ENCODE data around the gene POU2AF1.

POU2AF1 gene

DNA sequence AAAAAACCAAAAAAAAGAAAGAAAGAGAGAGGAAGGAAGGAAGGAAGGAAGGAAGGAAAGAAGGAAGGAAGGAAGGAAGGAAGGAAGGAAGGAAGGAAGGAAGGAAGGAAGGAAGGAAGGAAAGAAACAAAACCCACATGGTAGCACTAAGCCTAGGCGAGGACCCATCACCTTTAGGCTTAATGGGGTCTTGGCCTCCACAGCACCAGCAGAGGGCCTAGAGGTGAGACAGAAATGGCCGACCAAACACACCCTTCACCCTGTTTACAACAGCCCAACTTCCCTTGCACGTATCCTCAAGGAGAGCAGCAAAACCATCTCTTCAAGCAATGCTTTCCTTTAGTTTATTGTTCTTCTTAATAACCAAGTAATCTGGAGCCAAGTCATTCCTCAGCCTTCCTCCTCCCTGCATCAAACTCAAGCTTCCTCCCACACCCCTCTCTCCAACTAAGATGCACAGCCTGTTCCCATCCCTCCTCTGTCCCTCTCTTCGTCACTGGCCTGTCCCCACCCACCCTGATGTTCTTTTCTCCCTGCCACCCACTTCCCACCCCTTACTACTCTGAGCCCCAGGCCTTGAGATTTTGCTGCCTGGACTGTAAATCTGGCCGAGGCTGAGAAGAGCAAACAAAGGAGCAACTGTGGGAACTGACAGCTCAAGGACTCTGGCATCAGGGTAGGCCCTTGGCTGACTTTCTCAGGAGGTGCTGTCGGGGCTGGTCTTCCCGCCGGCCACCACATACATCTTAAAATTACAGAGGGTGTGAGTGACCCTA is 26.0 kb downstream of the POU2AF1 start:
- no peak overlapping the region for H3K4me3 ChIP-seq (ENCODE audit: low read depth, low read length)
- no peak for DNase-seq (ENCODE audit: low read depth)
- TF ChIP-seq, protein P1, sequence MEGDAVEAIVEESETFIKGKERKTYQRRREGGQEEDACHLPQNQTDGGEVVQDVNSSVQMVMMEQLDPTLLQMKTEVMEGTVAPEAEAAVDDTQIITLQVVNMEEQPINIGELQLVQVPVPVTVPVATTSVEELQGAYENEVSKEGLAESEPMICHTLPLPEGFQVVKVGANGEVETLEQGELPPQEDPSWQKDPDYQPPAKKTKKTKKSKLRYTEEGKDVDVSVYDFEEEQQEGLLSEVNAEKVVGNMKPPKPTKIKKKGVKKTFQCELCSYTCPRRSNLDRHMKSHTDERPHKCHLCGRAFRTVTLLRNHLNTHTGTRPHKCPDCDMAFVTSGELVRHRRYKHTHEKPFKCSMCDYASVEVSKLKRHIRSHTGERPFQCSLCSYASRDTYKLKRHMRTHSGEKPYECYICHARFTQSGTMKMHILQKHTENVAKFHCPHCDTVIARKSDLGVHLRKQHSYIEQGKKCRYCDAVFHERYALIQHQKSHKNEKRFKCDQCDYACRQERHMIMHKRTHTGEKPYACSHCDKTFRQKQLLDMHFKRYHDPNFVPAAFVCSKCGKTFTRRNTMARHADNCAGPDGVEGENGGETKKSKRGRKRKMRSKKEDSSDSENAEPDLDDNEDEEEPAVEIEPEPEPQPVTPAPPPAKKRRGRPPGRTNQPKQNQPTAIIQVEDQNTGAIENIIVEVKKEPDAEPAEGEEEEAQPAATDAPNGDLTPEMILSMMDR (IDR thresholded peaks at IDR 0.05; ENCODE audit: low read depth, low read length, missing control alignments) = no peak

GRCh38 chr11:111352231-111352746 is 26.8 kb downstream of the POU2AF1 start:
- TF ChIP-seq, protein P1 (IDR thresholded peaks at IDR 0.05; ENCODE audit: low read depth, low read length, missing control alignments) = no peak
- H3K4me3 ChIP-seq (ENCODE audit: low read depth, low read length) = no peak overlapping the region
- DNase-seq (ENCODE audit: low read depth) = no peak

DNA sequence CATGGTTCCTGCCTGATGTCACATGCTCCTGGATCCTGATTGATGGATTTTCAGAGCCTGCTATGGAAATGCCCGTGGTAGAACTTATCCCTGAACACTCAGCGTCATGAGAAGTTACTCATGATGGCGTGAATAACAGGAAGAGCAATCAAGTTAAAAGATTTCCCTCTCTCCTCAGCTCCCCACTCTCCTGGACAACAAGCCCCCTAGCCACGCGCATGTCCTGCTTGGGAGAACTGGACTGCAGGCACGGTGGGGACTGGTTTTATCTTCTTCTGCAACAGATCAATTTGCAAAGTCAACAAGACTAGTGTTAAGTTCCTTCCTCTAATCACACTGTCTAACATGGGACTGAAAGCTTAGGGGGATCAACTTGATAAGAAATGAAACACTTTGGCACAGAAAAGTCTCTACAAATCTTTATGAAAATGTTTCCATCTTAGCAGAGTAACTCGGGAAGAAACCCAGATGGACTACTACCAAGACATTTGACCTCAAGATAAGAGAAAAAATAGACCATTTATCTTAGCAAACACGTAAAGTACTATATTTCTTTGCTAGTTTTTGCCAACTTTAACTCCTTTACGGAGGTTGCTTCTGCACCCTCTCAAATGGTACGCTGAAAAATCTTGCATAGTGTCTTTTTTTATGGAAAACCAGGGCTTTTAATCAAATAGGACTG is 27.6 kb downstream of the POU2AF1 start:
- H3K4me3 ChIP-seq (ENCODE audit: low read depth, low read length) = no peak overlapping the region
- TF ChIP-seq, protein P1 (IDR thresholded peaks at IDR 0.05; ENCODE audit: low read depth, low read length, missing control alignments) = no peak
- DNase-seq (ENCODE audit: low read depth) = no peak

GRCh38 chr11:111350811-111351210 is 28.3 kb downstream of the POU2AF1 start:
- TF ChIP-seq, protein P1 (IDR thresholded peaks at IDR 0.05; ENCODE audit: low read depth, low read length, missing control alignments) = no peak
- H3K4me3 ChIP-seq (ENCODE audit: low read depth, low read length) = no peak overlapping the region
- DNase-seq (ENCODE audit: low read depth) = no peak

DNA sequence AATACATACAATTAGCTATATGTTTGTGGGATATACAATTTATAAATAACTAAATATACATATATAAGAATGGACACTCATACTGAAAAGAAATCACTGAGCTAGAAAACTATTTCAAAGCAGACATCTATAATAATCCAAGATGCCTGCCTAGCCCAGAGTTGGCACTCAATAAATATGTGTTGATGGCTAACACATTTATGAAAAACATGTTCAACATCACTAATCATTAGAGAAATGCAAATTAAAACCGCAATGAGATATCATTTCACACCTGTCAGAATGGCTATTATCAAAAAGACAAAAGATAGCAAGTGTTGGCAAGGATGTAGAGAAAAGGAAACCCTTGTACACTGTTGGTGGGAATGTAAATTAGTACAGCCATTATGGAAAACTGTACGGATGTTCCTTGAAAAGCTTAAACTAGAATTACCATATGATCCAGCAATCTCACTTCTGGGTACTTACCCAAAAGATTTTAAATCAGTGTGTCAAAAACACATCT is 29.8 kb downstream of the POU2AF1 start:
- no peak overlapping the region for H3K4me3 ChIP-seq (ENCODE audit: low read depth, low read length)
- DNase-seq (ENCODE audit: low read depth) = no peak
- TF ChIP-seq, protein P1 (IDR thresholded peaks at IDR 0.05; ENCODE audit: low read depth, low read length, missing control alignments) = no peak

- DNase-seq (ENCODE audit: low read depth) = no peak
- TF ChIP-seq, protein P1 (IDR thresholded peaks at IDR 0.05; ENCODE audit: low read depth, low read length, missing control alignments) = no peak
- no peak overlapping the region for H3K4me3 ChIP-seq (ENCODE audit: low read depth, low read length)
Measured at GRCh38 chr11:111348147-111348546, 30.9 kb downstream of the POU2AF1 start.
